NCI-H2107 (cell line): Measurements from ENCODE around the gene NTSR2.
"Not testable (repeated sequence)": the region's sequence is repeated elsewhere in the genome, so short reads cannot be mapped to it uniquely, and the experiment has no call there.

Source experiments
- DNase-seq: peaks from one replicate; lab custom pipeline; 2025; lab: John Stamatoyannopoulos, UW

Gene NTSR2

GRCh38 chr2:11679486-11680181 is 9.6 kb upstream of the NTSR2 start:
- no peak for DNase-seq

- no peak for DNase-seq
These were observed 9.0 kb upstream of the NTSR2 start for GRCh38 chr2:11679016-11679415.

GRCh38 chr2:11678306-11678960 is 8.4 kb upstream of the NTSR2 start:
- DNase-seq: peak; percentile 33

GRCh38 chr2:11677136-11678055 is 7.4 kb upstream of the NTSR2 start:
- DNase-seq: no peak

GRCh38 chr2:11676640-11677039 is 6.6 kb upstream of the NTSR2 start:
- DNase-seq: peak; percentile 29

- no peak for DNase-seq
These were observed 5.6 kb upstream of the NTSR2 start for GRCh38 chr2:11675423-11676112.

- DNase-seq: no peak
These were observed 5.0 kb upstream of the NTSR2 start for GRCh38 chr2:11674983-11675382.

GRCh38 chr2:11672407-11672806 is 2.4 kb upstream of the NTSR2 start:
- no peak for DNase-seq

GRCh38 chr2:11667866-11668637 is 1.9 kb downstream of the NTSR2 start:
- DNase-seq: no peak

GRCh38 chr2:11667194-11667593 is 2.8 kb downstream of the NTSR2 start:
- DNase-seq: no peak

- no peak for DNase-seq
These were observed 4.3 kb downstream of the NTSR2 start for GRCh38 chr2:11665510-11666362.

GRCh38 chr2:11665028-11665427 is 5.0 kb downstream of the NTSR2 start:
- DNase-seq: no peak

GRCh38 chr2:11663427-11663826 is 6.6 kb downstream of the NTSR2 start:
- no peak for DNase-seq

GRCh38 chr2:11662882-11663281 is 7.1 kb downstream of the NTSR2 start:
- DNase-seq: no peak

GRCh38 chr2:11661891-11662435 is 8.0 kb downstream of the NTSR2 start:
- DNase-seq: no peak

- DNase-seq: not testable (repeated sequence)
These were observed 9.6 kb downstream of the NTSR2 start for GRCh38 chr2:11660396-11660795.

GRCh38 chr2:11659851-11660250 is 10.1 kb downstream of the NTSR2 start:
- no peak for DNase-seq

GRCh38 chr2:11659115-11659475 is 10.9 kb downstream of the NTSR2 start:
- no peak for DNase-seq

- no peak for DNase-seq
These were observed 11.5 kb downstream of the NTSR2 start for GRCh38 chr2:11658208-11659114.
